Measurements from ENCODE around the gene VIL1.

VIL1 gene

DNA sequence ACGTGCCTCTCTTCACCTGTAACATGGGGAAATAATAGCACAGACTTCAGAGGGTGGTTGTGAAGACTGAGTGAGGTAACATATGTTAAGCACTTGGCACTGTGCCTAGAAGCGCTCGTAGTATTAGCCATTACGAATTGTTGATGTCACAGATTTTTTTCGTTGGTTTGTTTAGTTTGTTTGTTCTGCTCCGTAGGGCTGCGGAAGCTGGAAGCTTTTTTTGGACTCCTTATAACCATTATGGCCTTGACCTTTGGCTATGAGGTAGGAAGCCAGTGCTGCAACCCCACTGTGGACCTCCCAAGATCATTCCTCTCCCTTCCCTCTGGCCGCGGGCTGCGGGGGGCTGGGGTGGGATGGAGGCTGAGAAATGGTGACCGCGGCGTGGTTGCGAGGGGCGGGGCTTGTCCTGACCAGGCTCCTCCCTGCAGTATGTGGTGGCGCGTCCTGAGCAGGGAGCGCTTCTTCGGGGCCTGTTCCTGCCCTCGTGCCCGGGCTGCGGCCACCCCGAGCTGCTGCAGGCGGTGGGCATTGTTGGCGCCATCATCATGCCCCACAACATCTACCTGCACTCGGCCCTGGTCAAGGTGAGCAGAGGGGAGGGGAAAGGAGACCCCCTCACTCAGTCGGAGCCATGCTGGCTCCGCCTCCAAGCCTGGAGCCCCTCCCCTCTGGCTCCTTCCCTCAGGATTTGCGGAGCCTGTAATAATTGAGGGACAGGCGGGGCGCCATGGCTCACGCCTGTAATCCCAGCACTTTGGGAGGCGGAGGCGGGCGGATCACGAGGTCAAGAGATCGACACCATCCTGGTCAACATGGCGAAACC lies 31.3 kb upstream of the VIL1 start (continued):
- TF ChIP-seq, protein P1, sequence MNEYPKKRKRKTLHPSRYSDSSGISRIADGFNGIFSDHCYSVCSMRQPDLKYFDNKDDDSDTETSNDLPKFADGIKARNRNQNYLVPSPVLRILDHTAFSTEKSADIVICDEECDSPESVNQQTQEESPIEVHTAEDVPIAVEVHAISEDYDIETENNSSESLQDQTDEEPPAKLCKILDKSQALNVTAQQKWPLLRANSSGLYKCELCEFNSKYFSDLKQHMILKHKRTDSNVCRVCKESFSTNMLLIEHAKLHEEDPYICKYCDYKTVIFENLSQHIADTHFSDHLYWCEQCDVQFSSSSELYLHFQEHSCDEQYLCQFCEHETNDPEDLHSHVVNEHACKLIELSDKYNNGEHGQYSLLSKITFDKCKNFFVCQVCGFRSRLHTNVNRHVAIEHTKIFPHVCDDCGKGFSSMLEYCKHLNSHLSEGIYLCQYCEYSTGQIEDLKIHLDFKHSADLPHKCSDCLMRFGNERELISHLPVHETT (tag by site-specific recombination; IDR thresholded peaks at IDR 0.05), result 0 out of 2 replicates have a peak, but pooled peaks have one; percentile 13
- TF ChIP-seq, protein P2, sequence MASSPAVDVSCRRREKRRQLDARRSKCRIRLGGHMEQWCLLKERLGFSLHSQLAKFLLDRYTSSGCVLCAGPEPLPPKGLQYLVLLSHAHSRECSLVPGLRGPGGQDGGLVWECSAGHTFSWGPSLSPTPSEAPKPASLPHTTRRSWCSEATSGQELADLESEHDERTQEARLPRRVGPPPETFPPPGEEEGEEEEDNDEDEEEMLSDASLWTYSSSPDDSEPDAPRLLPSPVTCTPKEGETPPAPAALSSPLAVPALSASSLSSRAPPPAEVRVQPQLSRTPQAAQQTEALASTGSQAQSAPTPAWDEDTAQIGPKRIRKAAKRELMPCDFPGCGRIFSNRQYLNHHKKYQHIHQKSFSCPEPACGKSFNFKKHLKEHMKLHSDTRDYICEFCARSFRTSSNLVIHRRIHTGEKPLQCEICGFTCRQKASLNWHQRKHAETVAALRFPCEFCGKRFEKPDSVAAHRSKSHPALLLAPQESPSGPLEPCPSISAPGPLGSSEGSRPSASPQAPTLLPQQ (tag by site-specific recombination; IDR thresholded peaks at IDR 0.05), result 0 out of 2 replicates have a peak, but pooled peaks have one; percentile 21
- TF ChIP-seq ZNF37A (tag by site-specific recombination; IDR thresholded peaks at IDR 0.05), result no peak
- no peak for TF ChIP-seq BCL11B (tag by site-specific recombination; IDR thresholded peaks at IDR 0.05; ENCODE audit: low read depth)
- no peak for TF ChIP-seq HOXA7 (CRISPR knock-in tag; IDR thresholded peaks at IDR 0.05; ENCODE audit: borderline replicate concordance)
- TF ChIP-seq, protein P3, sequence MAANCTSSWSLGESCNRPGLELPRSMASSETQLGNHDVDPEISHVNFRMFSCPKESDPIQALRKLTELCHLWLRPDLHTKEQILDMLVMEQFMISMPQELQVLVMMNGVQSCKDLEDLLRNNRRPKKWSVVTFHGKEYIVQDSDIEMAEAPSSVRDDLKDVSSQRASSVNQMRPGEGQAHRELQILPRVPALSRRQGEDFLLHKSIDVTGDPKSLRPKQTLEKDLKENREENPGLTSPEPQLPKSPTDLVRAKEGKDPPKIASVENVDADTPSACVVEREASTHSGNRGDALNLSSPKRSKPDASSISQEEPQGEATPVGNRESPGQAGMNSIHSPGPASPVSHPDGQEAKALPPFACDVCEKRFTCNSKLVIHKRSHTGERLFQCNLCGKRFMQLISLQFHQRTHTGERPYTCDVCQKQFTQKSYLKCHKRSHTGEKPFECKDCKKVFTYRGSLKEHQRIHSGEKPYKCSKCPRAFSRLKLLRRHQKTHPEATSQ (tag by site-specific recombination; IDR thresholded peaks at IDR 0.05), result no peak
- no peak for TF ChIP-seq ZNF302 (tag by site-specific recombination; IDR thresholded peaks at IDR 0.05; ENCODE audit: low read depth)
- TF ChIP-seq ZNF23 (tag by site-specific recombination; IDR thresholded peaks at IDR 0.05; ENCODE audit: borderline replicate concordance), result no peak
- TF ChIP-seq ZNF350 (tag by site-specific recombination; IDR thresholded peaks at IDR 0.05), result no peak
- TF ChIP-seq GLI2 (tag by site-specific recombination; IDR thresholded peaks at IDR 0.05; ENCODE audit: borderline replicate concordance, low read depth), result no peak
- TF ChIP-seq ZNF837 (tag by site-specific recombination; IDR thresholded peaks at IDR 0.05), result no peak
- TF ChIP-seq ZNF404 (tag by site-specific recombination; IDR thresholded peaks at IDR 0.05), result no peak
- TF ChIP-seq, protein P4, sequence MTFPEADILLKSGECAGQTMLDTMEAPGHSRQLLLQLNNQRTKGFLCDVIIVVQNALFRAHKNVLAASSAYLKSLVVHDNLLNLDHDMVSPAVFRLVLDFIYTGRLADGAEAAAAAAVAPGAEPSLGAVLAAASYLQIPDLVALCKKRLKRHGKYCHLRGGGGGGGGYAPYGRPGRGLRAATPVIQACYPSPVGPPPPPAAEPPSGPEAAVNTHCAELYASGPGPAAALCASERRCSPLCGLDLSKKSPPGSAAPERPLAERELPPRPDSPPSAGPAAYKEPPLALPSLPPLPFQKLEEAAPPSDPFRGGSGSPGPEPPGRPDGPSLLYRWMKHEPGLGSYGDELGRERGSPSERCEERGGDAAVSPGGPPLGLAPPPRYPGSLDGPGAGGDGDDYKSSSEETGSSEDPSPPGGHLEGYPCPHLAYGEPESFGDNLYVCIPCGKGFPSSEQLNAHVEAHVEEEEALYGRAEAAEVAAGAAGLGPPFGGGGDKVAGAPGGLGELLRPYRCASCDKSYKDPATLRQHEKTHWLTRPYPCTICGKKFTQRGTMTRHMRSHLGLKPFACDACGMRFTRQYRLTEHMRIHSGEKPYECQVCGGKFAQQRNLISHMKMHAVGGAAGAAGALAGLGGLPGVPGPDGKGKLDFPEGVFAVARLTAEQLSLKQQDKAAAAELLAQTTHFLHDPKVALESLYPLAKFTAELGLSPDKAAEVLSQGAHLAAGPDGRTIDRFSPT (tag by site-specific recombination; IDR thresholded peaks at IDR 0.05), result no peak; the same call in 1 of the 2 replicates
- no peak for TF ChIP-seq ZNF791 (tag by site-specific recombination; IDR thresholded peaks at IDR 0.05)
- peak; percentile 98 for TF ChIP-seq ZNF629 (tag by site-specific recombination; IDR thresholded peaks at IDR 0.05)
- TF ChIP-seq MZF1 (tag by site-specific recombination; IDR thresholded peaks at IDR 0.05; ENCODE audit: borderline replicate concordance), result no peak
- TF ChIP-seq ZNF211 (tag by site-specific recombination; IDR thresholded peaks at IDR 0.05; ENCODE audit: low read depth), result no peak
- TF ChIP-seq ZNF274 (IDR thresholded peaks at IDR 0.05; ENCODE audit: low read length), result no peak
- no peak for TF ChIP-seq ZNF274 (tag by site-specific recombination; IDR thresholded peaks at IDR 0.05; ENCODE audit: borderline replicate concordance)
- TF ChIP-seq, protein P5, sequence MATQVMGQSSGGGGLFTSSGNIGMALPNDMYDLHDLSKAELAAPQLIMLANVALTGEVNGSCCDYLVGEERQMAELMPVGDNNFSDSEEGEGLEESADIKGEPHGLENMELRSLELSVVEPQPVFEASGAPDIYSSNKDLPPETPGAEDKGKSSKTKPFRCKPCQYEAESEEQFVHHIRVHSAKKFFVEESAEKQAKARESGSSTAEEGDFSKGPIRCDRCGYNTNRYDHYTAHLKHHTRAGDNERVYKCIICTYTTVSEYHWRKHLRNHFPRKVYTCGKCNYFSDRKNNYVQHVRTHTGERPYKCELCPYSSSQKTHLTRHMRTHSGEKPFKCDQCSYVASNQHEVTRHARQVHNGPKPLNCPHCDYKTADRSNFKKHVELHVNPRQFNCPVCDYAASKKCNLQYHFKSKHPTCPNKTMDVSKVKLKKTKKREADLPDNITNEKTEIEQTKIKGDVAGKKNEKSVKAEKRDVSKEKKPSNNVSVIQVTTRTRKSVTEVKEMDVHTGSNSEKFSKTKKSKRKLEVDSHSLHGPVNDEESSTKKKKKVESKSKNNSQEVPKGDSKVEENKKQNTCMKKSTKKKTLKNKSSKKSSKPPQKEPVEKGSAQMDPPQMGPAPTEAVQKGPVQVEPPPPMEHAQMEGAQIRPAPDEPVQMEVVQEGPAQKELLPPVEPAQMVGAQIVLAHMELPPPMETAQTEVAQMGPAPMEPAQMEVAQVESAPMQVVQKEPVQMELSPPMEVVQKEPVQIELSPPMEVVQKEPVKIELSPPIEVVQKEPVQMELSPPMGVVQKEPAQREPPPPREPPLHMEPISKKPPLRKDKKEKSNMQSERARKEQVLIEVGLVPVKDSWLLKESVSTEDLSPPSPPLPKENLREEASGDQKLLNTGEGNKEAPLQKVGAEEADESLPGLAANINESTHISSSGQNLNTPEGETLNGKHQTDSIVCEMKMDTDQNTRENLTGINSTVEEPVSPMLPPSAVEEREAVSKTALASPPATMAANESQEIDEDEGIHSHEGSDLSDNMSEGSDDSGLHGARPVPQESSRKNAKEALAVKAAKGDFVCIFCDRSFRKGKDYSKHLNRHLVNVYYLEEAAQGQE (tag by site-specific recombination; IDR thresholded peaks at IDR 0.05), result no peak
- TF ChIP-seq ZFP41 (tag by site-specific recombination; IDR thresholded peaks at IDR 0.05; ENCODE audit: borderline replicate concordance), result no peak
- no peak for TF ChIP-seq PRDM1 (tag by site-specific recombination; IDR thresholded peaks at IDR 0.05)
- TF ChIP-seq FEZF1 (tag by site-specific recombination; IDR thresholded peaks at IDR 0.05), result no peak; the same call in 1 of the 2 replicates
- peak; percentile 91 for TF ChIP-seq ZIC2 (tag by site-specific recombination; IDR thresholded peaks at IDR 0.05)
- no peak for TF ChIP-seq ZNF426 (tag by site-specific recombination; IDR thresholded peaks at IDR 0.05)
- peak; percentile 78 for TF ChIP-seq GLIS2 (tag by site-specific recombination; IDR thresholded peaks at IDR 0.05)
- TF ChIP-seq ZNF621 (tag by site-specific recombination; IDR thresholded peaks at IDR 0.05), result no peak
- TF ChIP-seq ZNF202 (tag by site-specific recombination; IDR thresholded peaks at IDR 0.05; ENCODE audit: borderline replicate concordance), result no peak
- TF ChIP-seq MYNN (tag by site-specific recombination; IDR thresholded peaks at IDR 0.05; ENCODE audit: borderline replicate concordance), result no peak
- no peak for TF ChIP-seq ZNF140 (tag by site-specific recombination; IDR thresholded peaks at IDR 0.05)
- no peak for TF ChIP-seq ZNF777 (tag by site-specific recombination; IDR thresholded peaks at IDR 0.05; ENCODE audit: borderline replicate concordance)
